GM18517 (cell line): Measurements from ENCODE around the gene GJB6.
"Not testable (repeated sequence)": the region's sequence is repeated elsewhere in the genome, so short reads cannot be mapped to it uniquely, and the experiment has no call there.

ENCODE experiments used
- ATAC-seq: cut with Tn5 transposase; IDR thresholded peaks from one replicate; pipeline ENCODE4 v1.9.1; 2021; ENCODE audit warnings: mild to moderate bottlenecking, moderate library complexity; ENCODE audit not compliant: unreplicated experiment

The GJB6 gene

GRCh38 chr13:20231839-20232555 lies at the start of gene GJB6:
GJB6 (minus strand) TSS chr13:20232319; CDS start chr13:20223480, 8,839 bp downstream.
- no peak for ATAC-seq

GRCh38 chr13:20276901-20277300 lies 44.8 kb upstream of the GJB6 start:
- not testable (repeated sequence) for ATAC-seq

- ATAC-seq = no peak
Observed at GRCh38 chr13:20274466-20274865, 42.3 kb upstream of the GJB6 start.

DNA sequence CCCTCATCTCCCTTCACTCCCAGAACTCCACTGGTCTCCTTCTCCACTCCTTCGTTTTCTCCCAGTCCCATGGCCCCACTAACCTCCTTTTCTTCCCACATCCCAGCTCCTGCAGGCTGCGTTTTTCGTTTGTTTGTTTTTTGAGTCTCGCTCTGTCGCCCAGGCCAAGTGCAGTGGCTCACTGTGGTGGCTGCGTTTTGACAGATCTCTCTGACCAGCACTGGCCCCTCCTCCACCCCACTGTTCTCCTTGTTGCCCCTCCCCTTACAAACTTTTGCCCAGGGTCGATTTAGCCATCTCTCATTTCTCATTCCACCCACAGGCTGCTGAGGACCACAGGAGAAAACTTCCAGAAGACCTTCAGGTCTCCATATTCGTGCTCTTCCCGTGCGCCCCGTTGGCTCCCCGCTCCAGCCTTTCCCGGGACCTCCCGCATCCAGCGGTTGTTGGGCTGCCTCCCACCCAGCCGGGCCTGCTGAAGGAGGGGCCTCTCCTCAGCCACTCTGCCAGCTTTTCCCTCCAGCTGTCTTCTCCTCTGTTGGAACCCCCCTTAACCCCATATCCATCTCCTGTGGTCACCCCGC lies 40.6 kb upstream of the GJB6 start:
- no peak for ATAC-seq

GRCh38 chr13:20272104-20272503 lies 40.0 kb upstream of the GJB6 start:
- ATAC-seq = no peak

DNA sequence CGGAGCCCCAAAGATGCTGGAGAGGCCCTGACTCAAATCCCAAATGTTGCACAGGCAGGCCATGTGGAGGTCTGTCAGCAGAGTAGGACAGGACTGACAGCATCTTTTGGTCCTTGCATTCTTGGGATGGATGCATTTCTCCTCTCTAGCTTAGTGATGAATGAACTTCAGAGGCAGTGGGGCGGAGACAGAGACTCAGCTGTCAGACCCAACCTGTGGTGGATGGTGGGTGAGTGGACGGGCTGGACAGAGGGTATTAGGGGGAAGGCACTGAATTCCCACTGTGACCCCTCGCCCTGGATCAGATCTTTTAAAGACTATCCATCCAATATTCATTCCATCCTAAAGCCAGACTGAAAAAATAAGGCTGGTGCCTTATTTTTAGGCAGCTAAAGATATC lies 39.3 kb upstream of the GJB6 start:
- no peak for ATAC-seq

- ATAC-seq = no peak
Observed at GRCh38 chr13:20270163-20270865, 38.2 kb upstream of the GJB6 start.

DNA sequence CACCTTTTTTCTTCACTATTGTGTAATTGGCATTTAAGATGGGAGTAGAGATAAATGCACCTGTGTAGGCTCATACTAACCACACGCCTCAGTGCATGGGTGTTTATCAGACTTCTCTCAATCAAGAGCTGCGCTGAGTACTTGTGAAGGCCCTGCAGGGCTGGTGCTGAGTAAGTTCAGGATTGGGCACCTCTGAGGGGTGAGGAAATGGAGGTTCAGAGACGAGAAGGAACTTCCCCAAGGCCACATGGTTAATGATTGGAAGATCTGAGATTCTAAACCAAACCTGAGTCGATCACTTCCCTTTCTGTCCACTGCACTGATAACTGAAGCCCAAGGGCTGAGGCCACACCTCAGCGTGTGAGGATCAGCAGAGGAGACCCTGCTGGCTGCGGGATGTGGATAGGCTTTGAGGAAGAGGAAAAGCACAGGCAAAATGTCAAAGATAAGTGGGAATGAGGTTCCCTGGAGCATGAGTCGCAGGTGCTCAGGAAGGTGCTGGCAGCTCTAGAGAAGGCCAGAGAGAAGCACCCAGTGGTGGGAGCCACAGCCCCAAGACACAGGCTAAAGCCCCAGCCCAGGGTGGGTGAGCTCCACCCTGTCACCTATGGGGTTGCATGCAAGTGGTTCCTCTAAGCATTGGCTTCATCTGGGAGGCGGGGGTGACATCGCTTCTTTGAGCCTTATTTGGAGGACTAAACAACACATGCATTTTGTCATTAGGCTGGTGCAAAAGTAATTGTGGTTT lies 32.3 kb upstream of the GJB6 start:
- ATAC-seq = peak; percentile 98

GRCh38 chr13:20263393-20264044 lies 31.4 kb upstream of the GJB6 start:
- no peak for ATAC-seq

- no peak for ATAC-seq
Observed at GRCh38 chr13:20258963-20259288, 26.8 kb upstream of the GJB6 start.

DNA sequence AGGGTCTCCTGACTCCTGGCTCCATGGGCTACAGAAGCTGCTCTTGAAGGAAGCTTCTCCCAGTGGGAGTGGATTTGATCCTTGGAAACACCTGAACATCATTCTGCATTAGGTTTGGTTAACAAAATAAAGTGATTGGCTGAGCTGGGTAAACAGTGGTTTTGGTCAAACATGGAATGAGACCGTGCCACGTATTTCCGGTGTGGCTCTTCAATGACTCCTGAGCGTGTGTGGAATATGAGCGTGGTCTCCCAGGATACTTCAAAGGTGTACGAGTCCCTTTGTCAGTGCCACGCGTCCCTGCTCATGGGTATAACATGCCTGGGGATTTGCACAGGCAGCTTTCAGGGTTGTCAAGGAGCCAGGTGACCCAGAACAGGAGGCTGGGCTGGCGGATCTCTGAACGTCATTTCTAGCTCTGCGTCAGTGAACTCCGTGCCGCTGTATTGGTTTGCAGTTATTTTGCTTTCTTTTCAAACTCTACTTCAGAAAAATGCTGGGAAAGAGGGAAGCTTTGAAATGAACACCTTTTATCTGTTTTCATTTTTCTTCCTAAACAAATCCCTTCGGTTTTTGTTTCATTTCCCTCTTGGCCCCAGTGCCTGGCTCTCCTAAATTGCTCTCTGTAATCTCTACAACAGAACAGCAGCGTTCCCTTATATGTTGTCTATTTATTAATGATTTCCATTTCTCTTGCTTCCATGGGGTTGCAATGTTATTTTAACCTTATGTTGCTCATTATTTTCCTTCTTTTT lies 26.3 kb upstream of the GJB6 start:
- no peak for ATAC-seq

DNA sequence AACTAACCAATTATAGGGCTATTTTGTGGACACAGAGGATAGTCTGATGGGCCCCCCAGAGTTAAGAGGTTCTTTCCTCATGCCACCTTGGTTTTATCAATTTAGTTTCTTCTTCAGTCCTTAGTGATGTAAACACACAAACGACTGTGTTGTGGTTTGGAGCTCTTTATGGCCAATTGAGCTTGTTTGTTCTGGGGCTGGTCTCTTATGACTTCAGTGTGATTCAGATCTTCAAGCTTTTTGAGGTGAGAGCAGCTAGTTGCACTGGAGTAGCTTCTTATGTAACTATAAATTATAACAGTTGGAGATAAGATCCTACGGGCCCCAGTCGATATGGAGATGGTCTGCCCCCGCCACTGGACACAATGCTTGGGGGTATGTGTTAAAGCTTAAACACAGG lies 22.0 kb upstream of the GJB6 start:
- ATAC-seq = no peak

DNA sequence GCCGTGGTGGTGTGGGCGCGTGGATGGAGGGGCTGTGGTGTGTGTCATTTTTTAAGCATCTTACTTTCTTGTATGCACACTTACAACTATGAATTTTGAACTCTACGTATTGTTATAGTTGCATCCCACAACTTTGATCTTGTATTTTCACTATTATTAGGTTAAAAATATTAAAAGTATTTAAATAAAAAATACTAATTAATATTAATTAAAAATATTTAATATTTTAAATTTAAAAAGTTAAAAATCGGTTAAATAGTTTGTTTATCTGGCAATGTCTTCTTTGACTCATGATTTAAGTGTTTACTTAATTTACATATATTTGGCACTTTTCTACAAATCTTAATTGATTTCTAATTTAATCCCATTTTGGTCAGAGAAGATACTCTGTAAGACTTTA lies 17.8 kb upstream of the GJB6 start:
- ATAC-seq = no peak

- no peak for ATAC-seq
Observed at GRCh38 chr13:20247963-20248362, 15.8 kb upstream of the GJB6 start.

GRCh38 chr13:20247403-20247802 lies 15.3 kb upstream of the GJB6 start:
- no peak for ATAC-seq

- no peak for ATAC-seq
Observed at GRCh38 chr13:20241593-20241992, 9.5 kb upstream of the GJB6 start.

DNA sequence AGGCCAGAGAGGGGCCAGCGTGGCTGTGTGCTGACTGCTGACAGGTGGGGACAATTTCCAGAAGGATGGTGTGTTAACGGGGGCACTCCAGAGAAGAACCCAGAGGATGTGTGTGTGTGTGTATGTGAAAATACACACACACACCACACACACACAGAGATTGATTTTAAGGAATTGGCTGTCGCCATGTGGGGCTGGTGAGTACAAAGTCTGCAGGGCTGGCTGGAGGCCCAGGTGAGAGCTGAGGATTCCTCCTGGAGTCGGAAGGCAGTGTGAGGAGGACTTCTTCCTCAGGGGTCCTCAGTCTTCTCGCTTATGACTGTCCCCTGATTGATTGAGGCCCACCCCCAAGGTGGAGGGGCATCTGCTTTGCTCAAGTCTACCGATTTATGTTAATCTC lies 7.6 kb upstream of the GJB6 start:
- ATAC-seq = no peak

GRCh38 chr13:20232556-20233277 lies 598 bp upstream of the GJB6 start:
- no peak for ATAC-seq

- ATAC-seq = no peak
Observed at GRCh38 chr13:20230913-20231838, 943 bp downstream of the GJB6 start.
